ENCODE measurements around the gene CDK8.

The CDK8 gene

DNA sequence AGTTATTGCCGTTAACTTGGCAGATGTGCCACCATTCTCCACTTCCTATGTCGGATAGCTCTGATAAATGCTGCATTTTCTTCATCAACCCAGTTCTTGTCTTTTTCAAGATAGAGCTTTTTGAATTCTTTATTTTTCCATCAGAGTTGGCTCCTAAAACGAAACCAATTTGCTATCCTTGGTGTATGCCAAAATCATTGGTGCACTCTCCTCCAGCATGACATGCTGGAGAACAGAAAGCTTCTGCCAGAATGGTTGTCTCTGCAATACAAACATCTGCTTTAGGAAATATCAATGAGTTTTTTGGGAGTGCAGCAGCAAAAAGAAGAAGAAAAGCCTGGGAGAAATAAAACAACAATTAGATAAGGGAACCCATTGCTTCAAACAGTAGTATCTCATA, 124.2 kb downstream of the CDK8 start:
- H4K20me1 ChIP-seq (ENCODE audit: control insufficient read depth, insufficient read depth, low read depth, low read length): no peaks in the 10 kb centered on the region
- no peaks in the 10 kb centered on the region for H3K9me3 ChIP-seq (ENCODE audit: control insufficient read depth, insufficient read depth, low read length)
- H3K79me2 ChIP-seq (ENCODE audit: control insufficient read depth, low read length): no peaks in the 10 kb centered on the region
- H3K4me3 ChIP-seq (ENCODE audit: low read length): no peak overlapping the region
- H3K4me2 ChIP-seq (ENCODE audit: low read length): no peak overlapping the region
- no peaks in the 10 kb centered on the region for H3K9me2 ChIP-seq (replicated peaks; ENCODE audit: control insufficient read depth, low read length)
- H3F3A ChIP-seq (ENCODE audit: control insufficient read depth, insufficient read depth): no peaks in the 10 kb centered on the region
- TF ChIP-seq, protein P1, sequence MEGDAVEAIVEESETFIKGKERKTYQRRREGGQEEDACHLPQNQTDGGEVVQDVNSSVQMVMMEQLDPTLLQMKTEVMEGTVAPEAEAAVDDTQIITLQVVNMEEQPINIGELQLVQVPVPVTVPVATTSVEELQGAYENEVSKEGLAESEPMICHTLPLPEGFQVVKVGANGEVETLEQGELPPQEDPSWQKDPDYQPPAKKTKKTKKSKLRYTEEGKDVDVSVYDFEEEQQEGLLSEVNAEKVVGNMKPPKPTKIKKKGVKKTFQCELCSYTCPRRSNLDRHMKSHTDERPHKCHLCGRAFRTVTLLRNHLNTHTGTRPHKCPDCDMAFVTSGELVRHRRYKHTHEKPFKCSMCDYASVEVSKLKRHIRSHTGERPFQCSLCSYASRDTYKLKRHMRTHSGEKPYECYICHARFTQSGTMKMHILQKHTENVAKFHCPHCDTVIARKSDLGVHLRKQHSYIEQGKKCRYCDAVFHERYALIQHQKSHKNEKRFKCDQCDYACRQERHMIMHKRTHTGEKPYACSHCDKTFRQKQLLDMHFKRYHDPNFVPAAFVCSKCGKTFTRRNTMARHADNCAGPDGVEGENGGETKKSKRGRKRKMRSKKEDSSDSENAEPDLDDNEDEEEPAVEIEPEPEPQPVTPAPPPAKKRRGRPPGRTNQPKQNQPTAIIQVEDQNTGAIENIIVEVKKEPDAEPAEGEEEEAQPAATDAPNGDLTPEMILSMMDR (IDR thresholded peaks at IDR 0.05; ENCODE audit: low read depth, low read length, poor library complexity, severe bottlenecking): no peak
- no peaks in the 10 kb centered on the region for H3K36me3 ChIP-seq (ENCODE audit: control insufficient read depth, low read length)
- no peak overlapping the region for H3K27ac ChIP-seq (ENCODE audit: low read depth, low read length)
- H3K27me3 ChIP-seq (ENCODE audit: control insufficient read depth, low read length): no peaks in the 10 kb centered on the region
- H3K4me1 ChIP-seq (ENCODE audit: control insufficient read depth, low read length): peaks cover 3% of the 10 kb centered on the region; the same call in 1 of the 2 replicates

DNA sequence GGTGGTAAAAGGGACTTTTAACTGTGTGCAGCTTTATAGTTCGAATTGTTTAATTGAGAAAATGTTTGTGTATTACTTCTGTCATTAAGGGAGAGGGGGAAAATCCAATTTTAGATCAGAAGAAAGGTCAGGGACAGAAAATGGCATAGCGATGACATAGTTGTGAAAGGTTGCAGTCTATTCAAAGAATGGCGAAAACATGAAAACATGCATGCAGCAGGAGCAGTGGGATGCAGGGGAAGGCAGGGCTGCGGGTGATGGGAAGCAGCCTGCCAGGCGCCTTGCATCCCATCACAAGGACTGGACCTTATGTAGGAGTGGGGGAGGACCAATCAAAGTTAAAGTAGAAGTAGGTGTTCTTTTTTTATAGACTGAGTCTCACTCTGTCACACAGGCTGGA, 125.9 kb downstream of the CDK8 start:
- Histone ChIP-seq H3K4me3 (ENCODE audit: low read length) (no peak overlapping the region), H3K4me1 (ENCODE audit: control insufficient read depth, low read length) (peaks cover 3% of the 10 kb centered on the region; the same call in 1 of the 2 replicates), H3F3A (ENCODE audit: control insufficient read depth, insufficient read depth) (no peaks in the 10 kb centered on the region), H3K27me3 (ENCODE audit: control insufficient read depth, low read length) (no peaks in the 10 kb centered on the region), H3K79me2 (ENCODE audit: control insufficient read depth, low read length) (no peaks in the 10 kb centered on the region), H3K9me2 (replicated peaks; ENCODE audit: control insufficient read depth, low read length) (no peaks in the 10 kb centered on the region), H3K4me2 (ENCODE audit: low read length) (no peak overlapping the region), H3K27ac (ENCODE audit: low read depth, low read length) (no peak overlapping the region), H4K20me1 (ENCODE audit: control insufficient read depth, insufficient read depth, low read depth, low read length) (no peaks in the 10 kb centered on the region), H3K9me3 (ENCODE audit: control insufficient read depth, insufficient read depth, low read length) (no peaks in the 10 kb centered on the region), H3K36me3 (ENCODE audit: control insufficient read depth, low read length) (no peaks in the 10 kb centered on the region)
- TF ChIP-seq EZH2phosphoT487 (IDR thresholded peaks at IDR 0.05; ENCODE audit: borderline replicate concordance, low read length): no peak
- TF ChIP-seq, protein P1 (IDR thresholded peaks at IDR 0.05; ENCODE audit: low read depth, low read length, poor library complexity, severe bottlenecking): no peak

DNA sequence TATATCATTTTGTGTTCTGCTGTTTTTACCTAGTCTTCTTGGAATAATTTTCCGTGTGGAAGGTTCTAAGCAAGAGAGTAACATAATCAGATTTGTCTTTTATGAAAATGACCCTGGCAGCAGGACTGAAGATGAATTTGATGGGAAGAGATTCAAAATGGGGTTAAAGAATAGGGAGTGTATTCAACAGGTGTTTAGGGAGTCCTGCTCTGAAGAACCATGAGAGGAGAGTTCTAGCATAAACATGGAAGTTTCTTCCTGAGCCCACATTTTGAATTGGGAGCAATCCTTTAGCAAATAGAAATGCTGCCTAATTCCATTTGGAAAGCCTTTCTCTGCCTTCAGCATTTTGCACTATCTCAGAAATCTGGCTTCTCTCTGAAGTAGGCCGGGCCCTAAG, 127.0 kb downstream of the CDK8 start:
- Histone ChIP-seq H3K4me1 (ENCODE audit: control insufficient read depth, low read length) (peaks cover 3% of the 10 kb centered on the region; the same call in 1 of the 2 replicates), H3K9me2 (replicated peaks; ENCODE audit: control insufficient read depth, low read length) (no peaks in the 10 kb centered on the region), H3K4me2 (ENCODE audit: low read length) (no peak overlapping the region), H3K27ac (ENCODE audit: low read depth, low read length) (no peak overlapping the region), H3F3A (ENCODE audit: control insufficient read depth, insufficient read depth) (no peaks in the 10 kb centered on the region), H3K27me3 (ENCODE audit: control insufficient read depth, low read length) (no peaks in the 10 kb centered on the region), H3K79me2 (ENCODE audit: control insufficient read depth, low read length) (no peaks in the 10 kb centered on the region), H3K4me3 (ENCODE audit: low read length) (no peak overlapping the region), H3K9me3 (ENCODE audit: control insufficient read depth, insufficient read depth, low read length) (no peaks in the 10 kb centered on the region), H4K20me1 (ENCODE audit: control insufficient read depth, insufficient read depth, low read depth, low read length) (no peaks in the 10 kb centered on the region), H3K36me3 (ENCODE audit: control insufficient read depth, low read length) (no peaks in the 10 kb centered on the region)
- TF ChIP-seq, protein P1 (IDR thresholded peaks at IDR 0.05; ENCODE audit: low read depth, low read length, poor library complexity, severe bottlenecking): no peak
- no peak for TF ChIP-seq EZH2phosphoT487 (IDR thresholded peaks at IDR 0.05; ENCODE audit: borderline replicate concordance, low read length)

DNA sequence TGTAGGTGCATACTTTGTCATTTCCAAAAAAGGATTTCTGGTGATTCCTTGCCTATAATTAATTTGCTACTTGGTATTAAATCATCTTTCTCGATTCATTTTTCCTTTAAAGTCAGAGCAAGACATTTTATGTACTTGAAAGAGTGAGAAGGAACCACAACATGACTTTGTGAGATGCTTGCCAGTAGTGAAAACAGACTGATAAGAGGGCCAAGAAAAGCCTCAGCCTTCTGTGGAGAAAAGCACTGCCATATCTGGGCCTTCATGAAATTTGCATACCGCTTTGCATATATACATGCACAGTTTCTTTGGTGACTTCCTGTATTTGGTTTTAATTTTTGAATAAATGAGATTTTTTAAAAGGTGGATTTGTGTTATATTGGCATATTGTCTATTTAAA, 128.4 kb downstream of the CDK8 start:
- no peaks in the 10 kb centered on the region for H3K9me3 ChIP-seq (ENCODE audit: control insufficient read depth, insufficient read depth, low read length)

More for the DNA sequence above, 128.4 kb downstream of the CDK8 start:
- Histone ChIP-seq H3K27ac (ENCODE audit: low read depth, low read length) (no peak overlapping the region), H3K4me2 (ENCODE audit: low read length) (no peak overlapping the region), H3K9me2 (replicated peaks; ENCODE audit: control insufficient read depth, low read length) (no peaks in the 10 kb centered on the region), H3F3A (ENCODE audit: control insufficient read depth, insufficient read depth) (no peaks in the 10 kb centered on the region), H4K20me1 (ENCODE audit: control insufficient read depth, insufficient read depth, low read depth, low read length) (no peaks in the 10 kb centered on the region), H3K4me1 (ENCODE audit: control insufficient read depth, low read length) (peaks cover 3% of the 10 kb centered on the region; the same call in 1 of the 2 replicates), H3K4me3 (ENCODE audit: low read length) (no peak overlapping the region), H3K27me3 (ENCODE audit: control insufficient read depth, low read length) (no peaks in the 10 kb centered on the region), H3K79me2 (ENCODE audit: control insufficient read depth, low read length) (no peaks in the 10 kb centered on the region), H3K36me3 (ENCODE audit: control insufficient read depth, low read length) (peaks cover 7% of the 10 kb centered on the region; the same call in 1 of the 2 replicates)
- TF ChIP-seq, protein P1 (IDR thresholded peaks at IDR 0.05; ENCODE audit: low read depth, low read length, poor library complexity, severe bottlenecking): no peak
- no peak for TF ChIP-seq EZH2phosphoT487 (IDR thresholded peaks at IDR 0.05; ENCODE audit: borderline replicate concordance, low read length)
